Measurements from ENCODE around the gene UPK1B.
"Not testable (repeated sequence)": the region's sequence is repeated elsewhere in the genome, so short reads cannot be mapped to it uniquely, and the experiment has no call there.

UPK1B gene

DNA sequence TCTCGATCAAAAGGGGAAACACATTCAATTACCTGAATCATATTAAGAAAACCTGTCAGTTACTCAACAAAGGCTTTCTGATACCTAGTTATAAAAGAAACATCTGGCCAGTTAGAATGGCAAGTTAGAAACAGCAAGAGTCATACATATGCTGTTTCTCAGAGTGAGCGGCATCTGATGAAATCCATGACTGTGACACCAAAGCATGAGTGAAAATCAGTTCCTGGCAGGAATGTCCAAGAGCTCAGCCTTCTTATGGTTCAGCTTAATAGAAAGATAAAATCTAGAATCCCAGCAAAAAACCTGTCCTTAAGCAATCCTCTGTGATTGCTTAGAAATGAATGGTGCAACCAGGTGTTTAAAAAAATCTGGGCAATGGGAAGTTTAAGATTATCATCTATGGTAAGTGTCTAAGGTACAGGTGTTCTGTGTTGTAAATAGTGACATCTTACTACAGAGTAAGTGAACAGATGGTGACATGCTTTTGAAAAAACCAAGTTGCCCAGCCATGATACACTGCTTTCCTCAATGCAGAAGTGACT is 48.5 kb downstream of the UPK1B start:
- DNase-seq (ENCODE audit: extremely low read depth in 1 of 2, low read depth in 1 of 2): no peak

DNA sequence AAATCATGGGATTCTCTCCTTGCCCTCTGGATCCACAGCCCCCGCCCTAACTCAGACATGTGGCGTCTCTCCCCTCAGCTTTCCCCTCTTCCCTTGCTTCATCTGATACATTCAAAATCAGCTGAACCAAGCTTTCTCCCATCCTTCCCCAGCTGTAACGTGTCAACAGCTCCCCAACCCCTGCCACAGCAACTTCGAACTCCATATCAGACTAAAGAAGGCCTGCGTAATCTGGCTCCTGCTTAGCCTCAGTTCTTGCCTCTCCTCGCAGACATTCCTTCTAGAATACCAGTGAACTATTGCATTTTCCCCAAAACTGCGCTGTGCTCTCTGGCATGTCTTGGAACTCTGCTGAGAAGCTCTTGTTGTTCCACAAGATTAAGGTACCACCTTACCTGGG is 49.0 kb downstream of the UPK1B start:
- DNase-seq (ENCODE audit: extremely low read depth in 1 of 2, low read depth in 1 of 2): no peak

- DNase-seq (ENCODE audit: extremely low read depth in 1 of 2, low read depth in 1 of 2): no peak
Observed at GRCh38 chr3:119223511-119223910, 50.1 kb downstream of the UPK1B start.

- DNase-seq (ENCODE audit: extremely low read depth in 1 of 2, low read depth in 1 of 2): no peak
Observed at GRCh38 chr3:119225121-119225520, 51.7 kb downstream of the UPK1B start.

DNA sequence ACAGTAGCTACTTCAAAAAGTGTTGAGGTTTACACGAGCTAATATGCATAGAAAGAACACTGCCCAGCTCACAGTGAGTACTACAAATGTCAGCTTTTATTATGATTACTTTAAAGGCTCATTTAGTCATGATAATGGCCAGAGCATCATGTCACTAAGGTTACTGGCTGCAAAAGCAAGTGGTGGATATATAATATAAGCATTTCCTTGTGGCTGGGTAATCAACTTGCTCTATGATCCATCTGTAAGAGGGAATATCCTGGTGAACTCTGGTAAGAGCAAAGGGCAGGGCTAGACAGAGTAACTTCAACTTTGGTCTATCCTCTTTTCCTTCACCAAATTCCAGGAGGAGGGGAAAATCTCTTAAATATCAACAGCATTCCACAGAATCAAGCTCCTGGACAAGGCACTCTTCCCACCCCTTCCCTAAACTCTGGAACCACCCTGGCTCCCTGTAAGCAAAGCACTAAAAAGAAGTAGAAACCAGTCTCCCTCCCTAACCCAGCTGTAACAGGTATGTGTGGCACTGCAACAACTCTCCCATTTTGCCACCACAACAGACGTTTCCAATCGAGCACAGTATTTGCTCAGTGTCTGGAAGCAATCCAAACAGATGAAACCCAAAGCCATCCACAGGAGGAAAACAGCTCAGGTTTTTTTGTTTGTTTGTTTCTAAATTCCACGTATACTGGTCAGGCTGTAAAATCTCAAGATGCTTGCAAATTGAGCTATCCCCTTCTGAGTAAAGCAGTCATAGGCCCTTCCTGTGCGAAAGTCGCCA is 53.9 kb downstream of the UPK1B start:
- DNase-seq (ENCODE audit: extremely low read depth in 1 of 2, low read depth in 1 of 2): no peak

GRCh38 chr3:119228373-119229145 is 55.2 kb downstream of the UPK1B start:
- DNase-seq (ENCODE audit: extremely low read depth in 1 of 2, low read depth in 1 of 2): no peak

DNA sequence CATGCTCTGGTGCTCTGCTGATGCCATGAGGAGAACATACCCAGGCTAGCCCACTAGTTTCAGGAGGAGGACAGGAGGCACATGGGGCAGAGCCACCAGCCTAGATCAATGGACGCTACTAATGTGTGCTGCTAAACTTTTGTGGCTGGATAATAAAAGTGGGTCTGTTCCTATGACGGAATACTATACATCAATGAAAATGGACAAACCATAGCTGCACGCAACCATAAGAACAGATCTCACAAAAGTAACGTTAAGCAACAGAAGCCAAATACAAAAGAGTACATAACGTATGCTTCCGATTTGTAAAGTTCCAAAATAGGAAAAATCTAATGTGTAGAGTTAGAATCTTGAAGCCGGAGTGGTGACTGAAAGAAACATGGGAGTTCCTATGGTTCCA is 55.8 kb downstream of the UPK1B start:
- DNase-seq (ENCODE audit: extremely low read depth in 1 of 2, low read depth in 1 of 2): no peak

DNA sequence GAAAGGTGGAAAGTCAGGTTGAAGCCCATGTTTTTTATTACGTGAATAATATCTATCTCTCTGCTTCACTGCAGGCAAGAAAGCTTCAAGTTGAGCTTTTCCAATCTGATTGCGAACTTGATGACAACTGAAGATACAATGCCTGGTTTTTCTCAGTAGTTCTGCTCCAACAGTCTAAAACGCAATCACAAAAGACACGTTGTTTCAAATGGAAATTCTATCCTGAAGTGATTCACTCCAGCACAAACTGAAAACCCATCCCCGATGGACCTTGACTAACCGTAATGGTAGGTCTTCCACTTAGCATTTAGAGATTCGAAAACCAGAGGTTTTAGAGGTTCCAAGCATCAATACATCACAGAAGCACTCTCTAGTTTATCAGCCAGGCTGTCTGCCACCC is 56.7 kb downstream of the UPK1B start:
- no peak for DNase-seq (ENCODE audit: extremely low read depth in 1 of 2, low read depth in 1 of 2)

DNA sequence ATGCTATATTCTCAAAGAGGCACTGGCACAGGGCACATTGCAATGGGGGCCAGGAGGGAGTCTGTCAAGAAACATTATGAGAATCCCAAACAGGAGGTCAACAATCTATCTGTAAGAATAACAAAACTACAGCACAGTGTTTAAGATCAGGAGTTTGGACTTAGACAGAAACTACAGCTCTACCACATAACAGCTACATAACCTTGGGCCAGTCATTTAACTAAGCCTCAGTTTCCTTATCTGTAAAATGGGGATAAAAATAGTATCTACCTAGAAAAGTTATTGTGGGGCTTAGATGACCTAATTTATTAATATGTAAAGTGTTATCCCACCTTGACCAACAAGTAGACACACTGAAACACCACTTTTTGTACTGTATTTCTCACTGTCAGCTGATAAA is 57.3 kb downstream of the UPK1B start:
- DNase-seq (ENCODE audit: extremely low read depth in 1 of 2, low read depth in 1 of 2): no peak

DNA sequence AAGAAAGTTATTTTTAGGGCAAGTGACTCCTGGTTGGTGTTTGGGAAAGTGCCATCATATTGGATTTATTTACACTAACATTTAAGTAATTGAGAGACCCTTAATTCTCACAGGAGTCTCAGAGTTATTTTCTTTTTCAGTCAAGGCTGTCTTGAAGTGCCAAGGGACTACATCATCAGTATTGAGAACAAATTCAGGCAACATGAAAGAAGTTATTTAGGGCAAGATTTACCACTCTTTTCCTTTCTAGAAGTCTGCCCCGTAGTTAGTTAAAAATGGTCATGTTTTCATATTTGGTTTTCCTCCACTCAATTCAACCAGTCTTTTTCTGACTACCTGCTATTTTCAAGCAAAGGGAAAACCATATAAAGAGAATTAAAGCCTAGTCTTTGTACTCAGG is 61.2 kb downstream of the UPK1B start:
- DNase-seq (ENCODE audit: extremely low read depth in 1 of 2, low read depth in 1 of 2): no peak

- DNase-seq (ENCODE audit: extremely low read depth in 1 of 2, low read depth in 1 of 2): no peak
Observed at GRCh38 chr3:119235151-119235550, 61.8 kb downstream of the UPK1B start.

DNA sequence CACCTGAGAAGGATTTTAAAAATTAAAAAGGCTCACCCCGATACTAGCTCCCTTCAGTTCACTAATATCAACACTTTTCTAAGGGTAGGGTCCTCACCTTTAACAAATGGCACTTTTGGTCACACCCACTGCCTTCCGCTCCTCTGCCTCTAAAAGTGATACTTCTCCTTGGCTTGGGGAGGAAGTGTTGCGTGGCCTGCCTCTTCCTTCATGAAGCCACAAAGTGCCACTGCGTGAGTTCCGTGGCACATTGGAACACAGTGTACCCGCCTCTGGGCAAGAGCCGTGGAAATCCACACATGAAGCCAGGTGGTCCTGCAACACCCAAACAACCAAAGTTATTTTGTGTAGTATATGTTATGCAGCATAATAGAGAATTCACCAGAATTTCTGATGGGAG is 63.4 kb downstream of the UPK1B start:
- no peak for DNase-seq (ENCODE audit: extremely low read depth in 1 of 2, low read depth in 1 of 2)

DNA sequence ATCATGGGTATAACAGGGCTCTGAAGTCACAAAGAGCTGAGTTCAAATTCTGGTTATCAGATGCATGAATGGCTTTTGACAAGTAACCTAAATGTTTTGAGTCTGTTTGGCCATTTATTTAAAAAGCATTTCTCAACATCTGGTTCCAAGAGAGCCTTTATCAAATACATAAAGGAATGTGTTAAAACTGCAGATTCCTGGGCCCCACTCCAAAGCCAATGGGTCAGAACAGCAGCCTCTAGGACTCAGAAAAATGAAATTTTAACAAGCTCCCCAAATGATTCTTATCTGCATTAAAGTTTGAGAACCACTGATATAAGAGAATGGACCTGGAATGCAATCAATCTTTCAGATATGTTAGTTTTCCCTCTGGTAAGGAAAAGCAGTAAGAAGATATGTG is 63.9 kb downstream of the UPK1B start:
- no peak for DNase-seq (ENCODE audit: extremely low read depth in 1 of 2, low read depth in 1 of 2)

- no peak for DNase-seq (ENCODE audit: extremely low read depth in 1 of 2, low read depth in 1 of 2)
Observed at GRCh38 chr3:119238363-119238762, 65.0 kb downstream of the UPK1B start.

DNA sequence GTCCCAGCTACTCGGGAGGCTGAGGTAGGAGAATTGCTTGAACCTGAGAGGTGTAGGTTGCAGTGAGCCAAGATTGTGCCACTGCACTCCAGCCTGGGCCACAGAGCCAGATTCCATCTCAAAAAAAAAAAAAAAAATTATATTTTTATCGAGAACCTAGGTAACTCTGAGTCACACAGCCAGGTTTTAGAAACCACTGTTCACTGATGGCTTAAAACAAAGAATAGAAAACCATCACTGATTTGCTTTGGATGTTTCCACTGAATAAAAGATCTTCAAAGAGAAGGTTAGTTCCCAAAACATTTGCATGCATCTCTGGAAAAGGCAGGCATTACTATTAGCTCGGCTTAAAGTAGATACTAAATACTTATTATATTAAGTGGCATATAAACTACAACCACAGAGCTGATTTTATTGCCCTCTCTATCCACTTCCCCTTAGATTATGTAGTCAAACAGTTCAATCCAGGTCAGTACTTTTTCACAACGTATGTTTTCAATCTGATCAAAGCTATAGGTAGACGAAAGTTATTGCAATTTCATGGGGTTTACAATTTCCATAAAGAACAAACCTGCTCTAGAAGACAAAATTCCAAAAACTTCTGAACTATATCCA is 65.9 kb downstream of the UPK1B start:
- DNase-seq (ENCODE audit: extremely low read depth in 1 of 2, low read depth in 1 of 2): no peak

GRCh38 chr3:119240101-119240590 is 66.7 kb downstream of the UPK1B start:
- DNase-seq (ENCODE audit: extremely low read depth in 1 of 2, low read depth in 1 of 2): no peak

DNA sequence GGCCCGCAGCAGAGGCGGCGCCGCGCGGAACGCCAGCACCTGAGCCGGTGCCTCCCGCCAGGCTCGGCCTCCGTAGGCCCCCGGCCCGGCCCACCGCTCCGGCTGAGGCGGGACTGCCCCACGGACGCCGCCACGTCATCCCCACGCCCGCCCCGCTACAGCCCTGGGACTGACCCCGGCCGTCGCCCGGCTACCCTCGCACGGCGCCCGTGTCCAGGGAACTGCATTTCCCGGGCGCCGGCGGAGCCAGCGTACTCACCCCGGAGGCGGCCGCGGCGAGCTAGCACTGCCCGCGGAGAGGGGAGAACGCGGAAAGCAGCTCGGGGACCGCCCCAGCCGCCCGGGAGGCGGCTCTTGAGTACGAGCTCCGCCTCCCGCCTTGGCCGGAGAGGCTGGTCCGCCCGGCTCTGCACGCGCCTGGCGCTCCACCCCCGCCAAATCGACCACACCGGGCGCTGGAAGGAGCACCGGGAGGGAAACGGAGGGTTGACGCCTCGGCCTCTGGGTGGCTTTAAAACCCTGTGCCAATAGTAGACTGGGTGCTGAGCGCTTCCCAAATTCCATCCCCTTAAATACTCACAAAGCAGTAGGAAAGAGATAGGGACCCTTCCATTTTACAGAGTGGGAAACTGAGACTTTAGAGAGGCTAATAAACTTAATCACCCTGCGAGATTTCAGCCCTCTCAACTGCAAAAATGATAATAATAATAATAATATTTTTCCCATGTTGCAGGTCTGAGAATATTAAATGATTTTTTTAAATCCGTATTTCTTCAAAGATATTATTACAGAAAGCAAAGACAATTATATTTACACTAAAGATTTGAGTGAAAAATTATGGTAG is 67.4 kb downstream of the UPK1B start, which contains the start of gene B4GALT4:
Gene B4GALT4, minus strand, starts transcription at position 288 of the 844 bp plus-strand sequence. CDS start 10,779 bp downstream, outside the sequence.
- DNase-seq (ENCODE audit: extremely low read depth in 1 of 2, low read depth in 1 of 2): peak; percentile 61 to 64

- DNase-seq (ENCODE audit: extremely low read depth in 1 of 2, low read depth in 1 of 2): not testable (repeated sequence)
Observed at GRCh38 chr3:119242387-119243057, 69.1 kb downstream of the UPK1B start.

- DNase-seq (ENCODE audit: extremely low read depth in 1 of 2, low read depth in 1 of 2): not testable (repeated sequence)
Observed at GRCh38 chr3:119243058-119243529, 69.7 kb downstream of the UPK1B start.

DNA sequence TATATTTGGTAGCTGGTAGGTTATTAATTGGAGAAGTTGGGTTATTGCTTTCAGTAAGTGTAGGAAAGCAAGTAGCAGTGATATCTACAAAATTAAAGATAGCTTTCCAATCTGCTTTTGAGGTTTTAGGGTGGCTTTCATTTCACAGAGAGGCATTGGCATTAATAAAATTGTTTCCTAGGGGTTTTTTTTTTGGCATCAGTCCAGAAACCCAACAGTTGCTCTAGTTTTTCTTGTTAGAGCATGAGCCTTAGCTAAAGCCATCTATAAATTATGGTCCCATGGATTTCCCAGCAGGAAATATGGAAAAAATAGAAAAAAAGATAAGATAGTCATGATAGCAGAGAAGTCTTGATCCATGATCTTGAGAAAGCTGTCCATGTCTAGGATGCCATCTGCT is 70.3 kb downstream of the UPK1B start:
- no peak for DNase-seq (ENCODE audit: extremely low read depth in 1 of 2, low read depth in 1 of 2)

All from stimulated activated CD8-positive, alpha-beta memory T cell treated with anti-CD3 and anti-CD28 coated beads, Interleukin-7, amount 100 ng/mL, for 48 hours (primary cell).